Thoracic aorta (tissue), 2 donors: ENCODE results near the gene GNG8. TPM values are rescaled to one million over a fixed set of nuclear protein-coding genes. Genes with fewer than 3 reads are reported as not detected.
A peak's percentile ranks its signal among the peaks of the same experiment; 100 is the strongest.

Source experiments
- ATAC-seq: fragments of 150-250 bp; one replicate; pipeline ENCODE4 v1.8.0; 2017; ENCODE audit warnings: low read depth; ENCODE audit not compliant: insufficient number of reproducible peaks, low FRiP score
- DNase-seq: peaks from one replicate; pipeline ENCODE4 v3.0.0-alpha.2; 2020; ENCODE audit warnings: low spot score
- H3K27ac ChIP-seq, 2 donors: fragments of 200-600 bp; sonication (generic); 1 replicate in 1 of 2; 2 replicates in 1 of 2; pipeline ENCODE4 v1.5.1; 2016; ENCODE audit warnings: mild to moderate bottlenecking in 2 of 2, moderate library complexity in 2 of 2
- H3K27me3 ChIP-seq: fragments of 200-600 bp; sonication (generic); replicated peaks from 2 replicates; pipeline ENCODE4 v1.6.0; 2016; ENCODE audit warnings: mild to moderate bottlenecking; ENCODE audit not compliant: insufficient read depth
- H3K36me3 ChIP-seq: fragments of 200-600 bp; sonication (generic); one replicate; pipeline ENCODE4 v1.5.1; 2016
- H3K4me1 ChIP-seq, 2 donors: fragments of 200-600 bp; sonication (generic); 1 replicate in 1 of 2; 2 replicates in 1 of 2; pipeline versions ENCODE4 v1.5.1 to v1.6.0; 2016; ENCODE audit warnings: low read depth in 2 of 2, mild to moderate bottlenecking in 1 of 2; ENCODE audit not compliant: control insufficient read depth in 1 of 2
- H3K4me3 ChIP-seq: fragments of 200-600 bp; sonication (generic); 2 replicates; pipeline ENCODE4 v1.5.1; 2016; ENCODE audit warnings: mild to moderate bottlenecking
- H3K9me3 ChIP-seq: fragments of 200-600 bp; sonication (generic); 2 replicates; pipeline ENCODE4 v1.5.1; 2016
- total RNA-seq, 2 donors: library from RNA; depleted of rRNA; stranded (reverse); fragments of >200 nt; gene quantifications; one replicate each; pipeline versions ENCODE4 v1.1.0 to v1.2.3, GENCODE V29; 2016
- TF ChIP-seq, protein P1 (sequence below): fragments of 200-600 bp; sonication (generic); IDR thresholded peaks from one replicate; pipeline ENCODE4 v1.5.1; 2019; ENCODE audit warnings: antibody characterized with exemption

The GNG8 gene
- total RNA-seq, 2 donors from 2014 or later: not detected

DNA sequence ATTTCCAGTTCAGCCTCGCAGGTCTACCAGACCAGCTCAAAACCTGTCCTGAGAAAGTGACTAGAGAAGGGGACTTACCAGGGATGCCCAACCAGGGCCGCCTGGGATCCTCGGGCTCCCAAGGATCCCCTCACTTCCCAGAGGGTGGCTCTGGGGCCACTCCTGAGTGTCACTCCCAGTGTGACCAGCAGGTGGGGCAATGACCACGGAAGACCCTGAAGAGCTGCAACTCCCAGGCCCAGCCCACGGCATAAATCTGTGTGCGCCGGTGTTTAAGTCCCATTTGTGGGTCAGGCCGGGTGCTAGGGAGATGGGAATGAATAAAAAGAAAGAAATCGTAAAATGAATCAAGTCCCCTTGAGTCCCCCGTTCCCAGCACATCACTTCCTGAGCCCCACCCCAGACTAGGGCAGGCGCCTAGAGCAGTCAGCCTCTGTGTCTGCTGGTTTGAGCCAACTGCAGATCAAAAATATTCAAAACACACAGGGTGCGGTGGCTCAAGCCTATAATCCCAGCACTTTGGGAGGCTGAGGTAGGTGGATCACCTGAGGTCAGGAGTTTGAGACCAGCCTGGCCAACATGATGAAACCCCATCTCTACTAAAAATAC, 21.8 kb downstream of the GNG8 start:
- TF ChIP-seq, protein P1, sequence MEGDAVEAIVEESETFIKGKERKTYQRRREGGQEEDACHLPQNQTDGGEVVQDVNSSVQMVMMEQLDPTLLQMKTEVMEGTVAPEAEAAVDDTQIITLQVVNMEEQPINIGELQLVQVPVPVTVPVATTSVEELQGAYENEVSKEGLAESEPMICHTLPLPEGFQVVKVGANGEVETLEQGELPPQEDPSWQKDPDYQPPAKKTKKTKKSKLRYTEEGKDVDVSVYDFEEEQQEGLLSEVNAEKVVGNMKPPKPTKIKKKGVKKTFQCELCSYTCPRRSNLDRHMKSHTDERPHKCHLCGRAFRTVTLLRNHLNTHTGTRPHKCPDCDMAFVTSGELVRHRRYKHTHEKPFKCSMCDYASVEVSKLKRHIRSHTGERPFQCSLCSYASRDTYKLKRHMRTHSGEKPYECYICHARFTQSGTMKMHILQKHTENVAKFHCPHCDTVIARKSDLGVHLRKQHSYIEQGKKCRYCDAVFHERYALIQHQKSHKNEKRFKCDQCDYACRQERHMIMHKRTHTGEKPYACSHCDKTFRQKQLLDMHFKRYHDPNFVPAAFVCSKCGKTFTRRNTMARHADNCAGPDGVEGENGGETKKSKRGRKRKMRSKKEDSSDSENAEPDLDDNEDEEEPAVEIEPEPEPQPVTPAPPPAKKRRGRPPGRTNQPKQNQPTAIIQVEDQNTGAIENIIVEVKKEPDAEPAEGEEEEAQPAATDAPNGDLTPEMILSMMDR: peak; percentile 95
- no peaks in the 10 kb centered on the region for H3K27me3 ChIP-seq
- ATAC-seq: peak; percentile 51
- peaks cover 9% of the 10 kb centered on the region for H3K36me3 ChIP-seq
- H3K9me3 ChIP-seq: no peaks in the 10 kb centered on the region
- DNase-seq: no peak
- H3K4me1 ChIP-seq: peaks cover 20 to 45% of the 10 kb centered on the region in 2 donors
- H3K27ac ChIP-seq: peak overlapping the region; percentile 22 to 25
- H3K4me3 ChIP-seq: no peak overlapping the region

DNA sequence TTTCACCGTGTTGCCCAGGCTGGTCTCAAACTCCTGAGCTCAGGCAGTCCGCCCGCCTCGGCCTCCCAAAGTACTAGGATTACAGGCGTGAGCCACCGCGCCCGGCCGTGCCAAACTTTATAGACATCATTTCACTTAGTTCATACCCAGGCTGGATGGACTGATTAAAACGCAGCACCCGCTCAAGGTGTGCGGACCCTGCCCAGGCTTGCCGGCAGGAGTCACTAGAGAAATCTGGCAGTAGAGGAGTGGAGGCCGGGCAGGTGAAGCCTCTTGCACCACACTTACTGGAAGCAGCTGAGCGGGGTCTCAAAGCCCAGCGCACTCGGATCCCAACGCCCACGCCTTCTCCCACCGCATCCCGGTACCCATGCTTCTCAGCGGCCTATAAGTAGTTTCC, 22.5 kb downstream of the GNG8 start:
- ATAC-seq (no peak), DNase-seq (no peak)
- Histone ChIP-seq H3K4me1 (peaks cover 13 to 38% of the 10 kb centered on the region in 2 donors), H3K9me3 (no peaks in the 10 kb centered on the region), H3K27ac (peak overlapping the region in 1 of 2 donors; percentile 25), H3K4me3 (no peak overlapping the region), H3K27me3 (no peaks in the 10 kb centered on the region), H3K36me3 (peaks cover 16% of the 10 kb centered on the region)
- TF ChIP-seq, protein P1: no peak

DNA sequence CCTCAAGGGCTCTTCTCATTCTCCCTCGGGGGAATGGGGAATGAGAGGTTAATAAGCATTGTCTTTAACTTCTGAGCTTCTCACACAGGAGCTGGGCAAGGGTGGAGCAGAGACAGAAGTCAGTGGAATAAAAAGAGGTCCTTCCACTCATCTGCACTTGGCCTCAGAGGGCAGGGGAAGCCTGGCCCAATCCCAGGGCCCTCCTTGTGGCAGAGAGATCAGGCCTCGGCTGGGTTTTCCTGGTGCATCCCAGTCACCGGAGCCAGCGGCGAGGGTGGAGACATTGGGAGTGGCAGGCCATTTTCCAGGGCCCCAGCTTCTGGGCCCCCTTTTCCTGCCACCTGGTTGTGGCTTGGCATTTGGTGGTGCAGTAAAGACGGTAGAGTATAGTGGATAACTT, 24.2 kb downstream of the GNG8 start:
- DNase-seq (no peak), ATAC-seq (no peak)
- TF ChIP-seq, protein P1: no peak
- no peaks in the 10 kb centered on the region for H3K27me3 ChIP-seq
- H3K9me3 ChIP-seq: no peaks in the 10 kb centered on the region
- H3K4me1 ChIP-seq: peaks cover 3 to 34% of the 10 kb centered on the region in 2 donors
- H3K4me3 ChIP-seq: no peak overlapping the region
- no peak overlapping the region for H3K27ac ChIP-seq
- H3K36me3 ChIP-seq: peaks cover 31% of the 10 kb centered on the region

DNA sequence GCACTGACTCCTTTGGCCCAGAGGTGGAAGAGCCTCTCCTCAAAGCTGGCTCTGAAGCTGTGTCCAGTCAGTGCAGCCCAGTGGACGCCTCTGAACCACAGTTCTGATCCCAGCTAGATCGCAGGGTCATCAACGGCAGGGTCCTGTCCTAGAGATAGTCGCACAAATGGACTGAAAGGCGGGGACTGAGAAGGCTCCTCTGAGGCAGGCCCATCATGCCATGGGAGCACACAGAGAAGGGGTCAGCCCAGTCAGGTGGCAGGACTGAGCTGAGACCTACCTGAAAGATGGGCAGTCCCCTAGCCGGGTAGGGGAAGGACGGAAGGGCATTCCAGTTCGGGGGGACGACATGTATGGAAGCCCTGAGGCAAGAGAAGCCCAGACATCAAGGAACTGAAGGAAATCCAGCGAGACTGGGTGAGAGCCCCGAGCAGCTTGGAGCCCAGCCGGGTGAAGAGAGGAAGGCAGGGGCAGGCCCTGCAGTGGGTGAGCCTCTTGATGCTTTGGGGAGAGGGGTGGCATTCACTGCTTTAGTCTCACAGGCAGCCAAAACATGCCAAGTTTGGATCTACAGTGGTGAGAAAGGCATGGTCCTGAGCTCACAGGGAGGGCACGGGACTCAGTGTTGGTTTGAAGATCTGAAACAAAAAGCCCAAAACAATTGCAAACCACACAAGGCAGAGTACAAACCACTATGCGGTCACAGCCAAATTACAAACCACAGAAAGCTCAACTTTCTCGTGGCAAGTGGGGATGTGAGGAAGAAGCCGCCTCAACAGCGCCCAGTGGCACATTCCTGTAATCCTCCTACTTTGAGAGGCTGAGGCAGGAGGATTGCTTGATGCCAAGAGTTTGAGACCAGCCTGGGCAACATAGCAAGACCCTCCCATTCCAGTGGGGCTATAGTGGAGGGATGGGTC, 24.9 kb downstream of the GNG8 start:
- no peak for ATAC-seq
- H3K36me3 ChIP-seq: peaks cover 35% of the 10 kb centered on the region
- no peaks in the 10 kb centered on the region for H3K9me3 ChIP-seq
- TF ChIP-seq, protein P1: no peak
- no peaks in the 10 kb centered on the region for H3K27me3 ChIP-seq
- no peak for DNase-seq
- H3K4me3 ChIP-seq: no peak overlapping the region
- H3K27ac ChIP-seq: peak overlapping the region; percentile 13 to 30
- peaks cover 0 to 36% of the 10 kb centered on the region in 2 donors for H3K4me1 ChIP-seq

DNA sequence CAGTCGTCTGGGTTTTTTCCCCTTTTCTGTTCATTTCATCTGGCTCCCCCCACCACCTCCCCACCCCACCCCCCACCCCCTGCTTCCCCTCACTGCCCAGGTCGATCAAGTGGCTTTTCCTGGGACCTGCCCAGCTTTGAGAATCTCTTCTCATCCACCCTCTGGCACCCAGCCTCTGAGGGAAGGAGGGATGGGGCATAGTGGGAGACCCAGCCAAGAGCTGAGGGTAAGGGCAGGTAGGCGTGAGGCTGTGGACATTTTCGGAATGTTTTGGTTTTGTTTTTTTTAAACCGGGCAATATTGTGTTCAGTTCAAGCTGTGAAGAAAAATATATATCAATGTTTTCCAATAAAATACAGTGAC, 25.6 kb downstream of the GNG8 start:
- no peaks in the 10 kb centered on the region for H3K9me3 ChIP-seq
- H3K27me3 ChIP-seq: no peaks in the 10 kb centered on the region
- TF ChIP-seq, protein P1: no peak
- H3K27ac ChIP-seq: no peak overlapping the region
- peaks cover 6 to 43% of the 10 kb centered on the region in 2 donors for H3K4me1 ChIP-seq
- DNase-seq (no peak), ATAC-seq (no peak)
- H3K4me3 ChIP-seq: no peak overlapping the region
- H3K36me3 ChIP-seq: peaks cover 35% of the 10 kb centered on the region
